Body of pancreas (tissue), 4 donors: ENCODE data around the gene OSCP1.

ENCODE experiments used
- POLR2A ChIP-seq, 3 donors: fragments of 450-650 bp; IDR thresholded peaks; one replicate each; pipeline ENCODE4 v1.6.1; 2016; ENCODE audit warnings: antibody characterized with exemption in 3 of 3, mild to moderate bottlenecking in 2 of 3
- TF ChIP-seq, protein P1 (sequence below), 7 experiments: fragments of 450-650 bp in 4 of 7; fragments of 200-600 bp in 3 of 7; sonication (generic) in 3 of 7; IDR thresholded peaks; one replicate each; pipeline ENCODE4 v1.5.1; 2016 to 2019; ENCODE audit warnings: antibody characterized with exemption in 7 of 7

DNA sequence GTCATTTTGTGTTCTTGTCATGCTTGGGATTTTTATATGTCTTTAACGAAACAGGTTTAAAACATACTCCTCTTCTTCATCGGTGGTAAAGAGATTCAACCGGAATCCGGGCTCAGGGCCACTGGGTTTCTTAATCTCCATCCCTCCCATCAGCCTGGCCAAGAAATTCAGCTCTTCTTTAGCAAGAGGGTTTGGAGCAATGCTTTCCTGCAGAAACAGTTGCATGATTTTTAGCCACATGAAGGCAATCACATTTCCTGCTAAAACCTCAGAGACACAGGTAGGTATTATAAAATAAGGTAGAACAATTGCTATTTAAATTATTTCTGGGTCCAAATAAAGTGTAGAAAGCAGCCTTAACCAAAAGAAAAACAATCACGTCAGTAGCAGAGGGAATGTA is 29.8 kb downstream of the OSCP1 start:
- TF ChIP-seq, protein P1, sequence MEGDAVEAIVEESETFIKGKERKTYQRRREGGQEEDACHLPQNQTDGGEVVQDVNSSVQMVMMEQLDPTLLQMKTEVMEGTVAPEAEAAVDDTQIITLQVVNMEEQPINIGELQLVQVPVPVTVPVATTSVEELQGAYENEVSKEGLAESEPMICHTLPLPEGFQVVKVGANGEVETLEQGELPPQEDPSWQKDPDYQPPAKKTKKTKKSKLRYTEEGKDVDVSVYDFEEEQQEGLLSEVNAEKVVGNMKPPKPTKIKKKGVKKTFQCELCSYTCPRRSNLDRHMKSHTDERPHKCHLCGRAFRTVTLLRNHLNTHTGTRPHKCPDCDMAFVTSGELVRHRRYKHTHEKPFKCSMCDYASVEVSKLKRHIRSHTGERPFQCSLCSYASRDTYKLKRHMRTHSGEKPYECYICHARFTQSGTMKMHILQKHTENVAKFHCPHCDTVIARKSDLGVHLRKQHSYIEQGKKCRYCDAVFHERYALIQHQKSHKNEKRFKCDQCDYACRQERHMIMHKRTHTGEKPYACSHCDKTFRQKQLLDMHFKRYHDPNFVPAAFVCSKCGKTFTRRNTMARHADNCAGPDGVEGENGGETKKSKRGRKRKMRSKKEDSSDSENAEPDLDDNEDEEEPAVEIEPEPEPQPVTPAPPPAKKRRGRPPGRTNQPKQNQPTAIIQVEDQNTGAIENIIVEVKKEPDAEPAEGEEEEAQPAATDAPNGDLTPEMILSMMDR (IDR thresholded peaks at IDR 0.05), result no peak
- no peak for TF ChIP-seq POLR2A (IDR thresholded peaks at IDR 0.05)
